Superior temporal gyrus (tissue), 1 donor: ENCODE results near the gene CADPS2.
A peak's percentile ranks its signal among the peaks of the same experiment; 100 is the strongest.

ENCODE experiments used
- DNase-seq: peaks from one replicate; pipeline ENCODE4 v3.0.0-alpha.2; 2016; ENCODE audit errors: extremely low spot score

CADPS2 gene

DNA sequence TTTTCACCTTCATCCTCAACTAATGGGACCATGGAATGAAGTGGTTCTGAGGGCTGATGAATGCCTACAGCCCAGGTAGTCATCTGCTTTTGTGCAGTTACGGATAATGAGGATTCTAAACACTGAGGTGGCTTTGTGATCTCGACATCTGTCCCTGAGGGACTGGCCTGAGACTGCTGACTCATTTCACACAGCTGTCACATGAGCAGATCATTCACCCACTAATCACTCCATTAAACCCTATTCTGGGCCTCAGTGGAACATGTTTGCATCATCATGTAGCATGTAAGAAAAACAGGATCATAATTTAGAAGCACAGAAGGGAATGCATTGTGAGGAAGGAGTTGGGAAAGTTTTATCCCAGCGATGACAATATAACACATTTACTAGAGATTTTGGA is 502.3 kb downstream of the CADPS2 start:
- DNase-seq: no peak

DNA sequence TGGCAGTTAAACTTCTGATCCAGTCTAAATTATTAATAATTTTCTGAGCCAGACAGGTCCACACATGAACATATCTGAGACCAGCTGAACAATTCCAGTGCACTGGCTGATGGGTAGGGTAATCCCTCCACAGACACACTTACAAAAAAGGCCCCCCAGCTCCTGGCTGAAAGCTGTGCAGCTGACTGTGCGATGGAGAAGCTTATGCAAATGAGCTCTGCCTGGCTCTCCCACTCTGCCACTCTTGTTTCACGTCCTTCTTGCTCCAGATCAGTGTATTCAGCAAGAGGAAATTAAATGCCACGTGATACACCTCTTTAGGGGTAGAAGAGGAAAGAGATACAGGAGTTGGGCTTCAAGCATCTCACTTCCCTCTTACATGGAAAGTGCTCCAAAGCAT is 505.3 kb downstream of the CADPS2 start:
- DNase-seq: no peak

DNA sequence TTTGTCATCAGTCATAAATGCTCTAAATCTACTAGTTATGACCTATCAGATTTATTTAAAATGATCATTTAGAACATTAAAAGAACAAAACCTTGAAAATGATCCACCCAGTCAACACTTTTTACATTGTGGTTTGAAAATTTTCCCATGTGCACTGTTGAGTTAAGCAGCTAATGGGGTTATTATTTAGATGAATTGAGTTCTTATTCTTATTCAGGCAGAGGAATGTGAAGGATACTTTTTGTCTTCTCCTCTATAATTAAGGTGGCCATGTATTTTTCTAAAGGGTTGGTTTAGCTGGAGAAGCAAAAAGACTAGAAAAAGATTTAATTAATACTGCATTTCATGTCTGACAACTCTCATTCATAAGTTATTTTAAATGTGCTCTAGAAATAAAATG is 506.8 kb downstream of the CADPS2 start:
- no peak for DNase-seq

DNA sequence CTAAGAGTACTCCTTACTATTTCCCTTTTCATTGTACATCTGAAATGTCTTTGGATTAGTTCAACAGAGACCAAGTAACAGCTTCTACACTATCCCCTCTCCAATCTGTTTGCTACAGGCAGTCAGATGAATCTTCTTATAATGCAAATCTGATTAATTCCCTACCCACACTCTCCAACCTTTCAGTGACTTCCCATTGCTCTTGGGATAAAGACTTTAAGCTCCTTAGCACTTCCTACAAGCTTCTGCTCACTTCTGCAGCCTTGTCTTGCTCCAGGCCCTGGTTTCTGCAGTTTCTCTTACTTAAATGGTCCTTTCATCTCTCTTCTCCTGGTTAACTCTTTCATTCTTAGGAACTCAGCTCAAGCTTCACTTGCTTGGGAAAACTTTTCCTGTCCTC is 516.5 kb downstream of the CADPS2 start:
- no peak for DNase-seq

DNA sequence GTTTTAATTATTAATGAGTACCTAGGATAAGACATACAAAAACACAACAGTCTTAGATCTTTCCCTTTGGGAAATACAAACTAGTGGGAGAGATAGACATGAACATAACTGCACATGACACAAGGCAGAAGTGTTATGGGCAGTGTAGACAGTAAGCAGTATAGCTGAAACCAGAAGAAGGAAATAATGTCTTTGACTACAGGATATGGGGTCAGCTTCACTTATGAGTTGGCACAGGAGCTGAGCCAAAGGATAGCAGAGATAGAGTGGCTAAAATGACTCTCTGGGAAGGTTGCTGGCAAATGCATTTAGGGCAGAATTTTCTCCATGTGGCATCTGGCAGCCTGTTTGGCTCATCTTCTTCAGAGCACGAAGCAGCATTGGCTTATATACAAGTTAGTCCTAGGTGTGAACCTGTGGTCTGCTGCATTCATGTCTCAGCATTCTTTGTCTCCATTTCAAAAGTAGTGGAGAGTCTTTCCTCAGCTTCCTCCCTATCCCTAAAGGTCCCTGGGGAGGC is 521.4 kb downstream of the CADPS2 start:
- DNase-seq: no peak

DNA sequence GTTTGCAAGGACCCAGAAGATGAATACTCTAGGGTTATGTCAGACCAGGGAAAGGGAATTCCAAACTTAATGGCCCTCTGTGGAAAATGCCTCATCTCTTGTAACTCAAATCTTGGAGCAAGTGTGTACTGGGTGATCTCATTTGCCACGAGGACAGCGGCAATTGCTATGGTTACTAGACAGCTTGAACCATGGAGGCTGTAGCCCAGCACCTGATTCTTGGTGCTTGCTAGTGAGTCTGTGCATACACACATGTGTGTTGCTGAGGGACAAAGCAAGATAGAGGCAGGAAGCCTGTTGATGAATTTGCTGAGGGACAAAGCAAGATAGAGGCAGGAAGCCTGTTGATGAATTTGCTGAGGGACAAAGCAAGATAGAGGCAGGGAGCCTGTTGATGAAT is 523.1 kb downstream of the CADPS2 start:
- DNase-seq: no peak

DNA sequence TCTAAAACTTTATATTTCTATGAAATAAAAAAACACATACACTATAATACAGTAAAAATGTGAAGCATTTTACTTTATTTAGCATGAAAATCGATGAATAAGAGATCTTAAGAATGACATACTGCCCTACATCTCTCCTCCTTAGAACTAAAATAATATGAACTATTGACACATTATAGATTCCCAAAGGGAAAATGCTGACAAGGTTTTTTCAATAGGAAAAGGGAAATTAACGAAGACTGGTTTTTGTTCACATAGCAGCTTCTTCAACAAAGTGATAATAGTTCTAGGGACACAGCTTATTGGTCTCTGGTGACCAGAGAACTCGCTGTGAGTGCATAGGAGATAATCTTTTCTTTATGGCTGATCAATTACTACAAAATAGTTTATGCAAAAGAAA is 523.8 kb downstream of the CADPS2 start:
- DNase-seq: no peak

DNA sequence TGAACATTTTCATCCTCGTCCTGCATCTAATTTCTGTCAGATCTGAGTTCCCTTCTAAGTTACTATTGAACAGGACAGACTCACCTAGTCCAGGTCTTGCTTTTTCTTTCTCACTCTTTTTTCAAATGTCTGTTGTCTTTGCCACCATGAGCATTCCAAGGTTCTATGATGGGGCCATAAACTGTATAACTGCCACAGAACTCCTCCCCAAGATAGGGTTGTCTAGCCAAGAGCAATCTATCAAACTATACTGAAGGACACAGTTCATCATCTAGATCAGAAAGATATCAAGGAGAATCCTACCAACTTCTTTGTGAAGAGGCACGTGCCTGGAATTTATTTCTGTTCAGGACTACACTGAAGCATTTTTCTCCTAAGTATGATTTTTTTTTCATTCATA is 531.6 kb downstream of the CADPS2 start:
- no peak for DNase-seq

DNA sequence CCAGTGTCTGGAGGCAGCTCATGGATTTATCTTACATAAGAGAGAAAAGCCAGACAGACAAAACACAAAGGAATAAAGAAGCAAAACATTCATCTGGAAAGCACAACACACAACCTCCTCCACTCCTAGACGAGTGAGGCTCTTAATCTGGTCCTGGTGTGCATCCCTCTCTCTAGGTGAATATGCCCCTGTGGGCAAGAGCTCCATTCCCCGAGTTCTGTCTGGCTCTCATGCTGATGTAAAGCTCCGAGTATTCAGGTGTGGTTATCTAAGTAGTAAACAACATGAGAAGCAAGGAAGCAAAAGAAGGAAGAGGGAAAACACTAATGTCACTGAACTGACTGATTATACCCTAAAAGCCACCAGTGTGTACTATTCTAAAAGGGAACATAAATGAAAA is 533.8 kb downstream of the CADPS2 start:
- peak; percentile 14 for DNase-seq

DNA sequence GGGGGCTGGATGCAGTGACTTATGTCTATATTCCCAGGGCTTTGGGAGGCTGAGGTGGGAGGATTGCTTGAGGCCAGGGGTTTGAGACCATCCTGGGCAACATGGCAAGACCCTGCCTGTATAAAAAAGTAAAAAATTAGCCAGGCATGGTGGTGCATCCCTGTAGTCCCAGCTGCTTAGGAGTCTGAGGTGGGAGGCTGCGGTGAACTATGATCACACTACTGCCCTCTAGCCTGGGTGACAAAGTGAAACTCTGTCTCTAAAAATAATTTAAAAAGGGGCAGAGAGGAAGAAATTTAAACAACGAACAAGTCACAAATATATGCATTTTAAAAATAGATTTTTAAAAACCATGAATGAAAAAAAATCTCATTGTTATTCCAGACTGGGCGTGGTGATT is 535.6 kb downstream of the CADPS2 start:
- no peak for DNase-seq

DNA sequence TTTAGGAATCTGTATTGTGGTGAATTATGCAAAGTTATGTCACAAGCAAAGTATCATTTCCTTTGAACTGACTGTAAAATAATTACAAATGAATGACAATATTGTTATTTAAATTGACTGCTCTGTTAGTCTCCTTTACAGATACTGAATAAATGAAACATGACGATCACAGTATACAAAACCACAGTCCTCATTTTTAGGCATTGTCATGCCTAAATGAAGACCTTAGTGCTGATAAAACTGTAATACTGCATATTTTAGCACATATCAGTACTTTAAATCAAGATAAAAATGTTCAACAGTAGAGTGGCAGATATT is 542.0 kb downstream of the CADPS2 start:
- no peak for DNase-seq

DNA sequence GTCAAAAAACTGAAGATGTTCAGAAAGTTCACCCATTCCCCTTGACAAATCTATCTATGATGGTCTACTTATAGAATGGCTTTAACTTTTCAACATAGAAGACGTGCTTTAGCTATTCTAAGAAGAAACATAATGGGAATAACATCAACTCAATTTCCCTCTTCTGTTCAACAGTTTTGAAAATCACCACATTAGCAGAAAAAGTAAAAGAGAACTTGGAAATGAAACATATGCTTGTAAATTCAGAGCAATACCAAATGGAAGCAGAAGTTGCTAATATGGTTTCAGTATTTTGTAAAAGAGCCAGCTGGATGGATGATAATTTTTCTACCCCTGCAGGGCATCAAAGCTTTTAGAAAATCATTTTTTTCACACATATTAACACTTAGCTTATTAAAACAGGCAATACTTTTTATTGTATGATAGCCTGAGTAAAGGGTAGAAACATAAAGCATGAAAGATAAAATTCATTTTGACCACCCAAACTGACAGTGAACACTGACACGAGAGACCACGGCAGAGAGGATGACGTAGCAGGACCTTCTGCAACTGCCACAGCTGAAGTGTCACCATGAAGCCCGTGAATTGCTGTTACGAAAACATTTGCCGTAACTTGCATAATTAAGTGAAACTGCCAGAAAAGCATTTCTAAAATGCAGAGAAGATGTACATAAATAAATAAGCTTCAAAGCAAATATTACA is 542.5 kb downstream of the CADPS2 start:
- DNase-seq: no peak

DNA sequence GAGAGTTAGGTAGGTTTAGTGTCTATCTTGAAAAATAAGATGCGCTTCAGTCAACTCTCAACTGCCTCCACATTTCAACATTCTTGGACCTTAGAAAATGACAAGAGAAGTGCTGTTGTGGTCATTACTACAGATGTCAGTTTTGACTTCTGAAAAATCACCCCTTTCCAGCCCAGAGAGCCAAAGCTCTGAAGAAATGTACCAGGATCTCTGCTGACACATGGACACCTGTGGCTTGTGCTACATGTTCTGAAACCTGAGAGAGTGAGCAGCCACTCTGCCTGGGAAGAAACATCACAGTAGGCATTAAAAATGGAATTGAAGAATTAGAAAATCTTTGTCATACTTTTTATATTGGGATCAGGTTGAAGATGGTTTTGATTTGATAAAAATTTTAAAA is 545.8 kb downstream of the CADPS2 start:
- no peak for DNase-seq

DNA sequence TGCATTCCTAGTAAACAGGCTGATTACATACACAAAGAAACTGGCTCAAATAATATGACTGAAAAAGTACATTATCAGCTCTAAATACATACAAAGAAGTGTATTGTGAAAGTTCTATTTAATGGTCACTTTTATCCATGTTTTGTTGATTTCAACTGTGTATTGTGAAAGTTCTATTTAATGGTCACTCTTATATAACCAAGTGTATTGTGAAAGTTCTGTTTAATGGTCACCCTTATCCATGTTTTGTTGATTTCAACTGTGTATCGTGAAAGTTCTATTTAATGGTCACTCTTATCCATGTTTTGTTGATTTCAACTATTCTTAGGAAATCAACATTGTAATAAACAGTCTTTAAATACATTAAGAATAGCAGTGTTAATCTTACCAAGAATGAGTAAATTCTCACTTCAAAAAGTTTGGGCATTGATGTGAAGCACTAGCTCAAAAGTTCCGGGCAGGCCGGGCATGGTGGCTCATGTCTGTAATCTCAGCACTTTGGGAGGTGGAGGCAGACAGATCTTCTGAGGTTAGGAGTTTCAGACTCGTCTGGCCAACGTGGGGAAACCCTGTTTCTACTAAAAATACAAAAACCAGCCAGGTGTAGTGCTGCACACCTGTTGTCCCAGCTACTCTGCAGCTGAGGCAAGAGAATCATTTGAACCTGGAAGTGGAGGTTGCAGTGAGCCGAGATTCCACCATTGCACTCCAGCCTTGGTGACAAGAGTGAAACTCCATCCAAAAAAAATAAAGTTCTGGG is 546.9 kb downstream of the CADPS2 start:
- no peak for DNase-seq

DNA sequence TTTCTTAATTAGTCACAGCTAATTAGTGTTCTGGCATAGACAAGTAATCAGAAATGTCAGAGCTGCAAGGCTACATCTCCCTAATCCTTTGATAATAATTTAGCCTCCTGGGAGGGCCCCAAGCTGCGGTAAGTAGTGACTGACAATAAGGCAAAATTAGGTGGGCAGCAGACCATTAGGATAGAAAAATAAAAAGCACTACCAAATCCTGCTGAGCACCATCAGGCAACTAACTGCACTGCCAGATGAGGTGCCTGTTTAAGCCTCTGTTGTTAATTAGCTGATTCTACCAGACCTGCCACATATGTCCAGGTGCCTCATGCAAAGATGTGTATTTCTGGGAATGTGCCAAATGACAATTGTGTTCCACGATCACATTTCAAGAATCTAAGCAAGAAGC is 549.2 kb downstream of the CADPS2 start:
- no peak for DNase-seq

DNA sequence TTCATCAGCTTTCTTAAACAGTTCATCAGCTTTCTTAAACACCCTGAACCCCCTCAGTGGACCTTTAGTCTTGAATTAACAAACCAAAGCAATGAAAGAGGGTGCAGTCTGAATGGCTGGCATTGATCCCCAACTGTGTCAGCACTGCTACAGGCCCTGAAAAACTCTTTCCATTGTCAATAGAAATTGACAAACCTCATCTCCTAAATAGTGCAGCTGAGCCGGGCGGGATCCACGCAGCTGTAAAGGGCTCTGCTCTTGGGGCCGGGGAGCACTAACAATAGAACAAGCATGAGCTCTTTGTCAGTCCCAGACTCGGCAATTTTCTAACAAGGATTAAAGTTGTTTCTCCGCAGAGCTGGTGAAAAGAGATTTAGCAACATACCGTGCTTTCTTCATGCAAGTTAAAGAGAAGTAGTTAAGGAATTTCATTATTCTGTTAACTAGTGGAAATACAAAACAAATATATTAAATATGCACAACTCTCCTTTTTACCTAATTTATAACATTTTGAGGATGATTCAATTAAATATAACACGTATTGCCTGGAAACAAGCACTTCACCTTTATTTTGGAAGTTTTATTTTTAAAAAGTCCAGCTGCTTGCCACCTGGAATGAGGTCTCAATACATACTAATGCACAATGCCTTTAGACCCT is 557.0 kb downstream of the CADPS2 start:
- DNase-seq: peak; percentile 22

DNA sequence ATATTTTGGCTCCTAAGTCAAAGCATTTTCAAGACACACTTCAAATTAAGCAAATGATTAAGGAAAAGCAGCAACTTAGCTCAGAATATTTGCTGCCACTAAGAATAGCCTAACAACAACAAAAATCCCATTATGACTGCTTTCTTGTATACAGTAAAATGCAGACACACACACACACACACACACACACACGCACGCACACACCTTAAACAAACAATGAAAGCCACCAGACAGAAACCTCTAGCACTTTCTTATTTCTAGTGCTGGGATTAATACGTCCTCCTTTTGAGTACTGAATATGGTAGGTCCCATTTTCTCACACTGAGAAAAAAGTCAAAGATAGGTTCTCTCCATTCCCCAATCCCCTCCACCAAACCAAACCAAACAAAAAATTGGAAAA is 558.3 kb downstream of the CADPS2 start:
- no peak for DNase-seq

DNA sequence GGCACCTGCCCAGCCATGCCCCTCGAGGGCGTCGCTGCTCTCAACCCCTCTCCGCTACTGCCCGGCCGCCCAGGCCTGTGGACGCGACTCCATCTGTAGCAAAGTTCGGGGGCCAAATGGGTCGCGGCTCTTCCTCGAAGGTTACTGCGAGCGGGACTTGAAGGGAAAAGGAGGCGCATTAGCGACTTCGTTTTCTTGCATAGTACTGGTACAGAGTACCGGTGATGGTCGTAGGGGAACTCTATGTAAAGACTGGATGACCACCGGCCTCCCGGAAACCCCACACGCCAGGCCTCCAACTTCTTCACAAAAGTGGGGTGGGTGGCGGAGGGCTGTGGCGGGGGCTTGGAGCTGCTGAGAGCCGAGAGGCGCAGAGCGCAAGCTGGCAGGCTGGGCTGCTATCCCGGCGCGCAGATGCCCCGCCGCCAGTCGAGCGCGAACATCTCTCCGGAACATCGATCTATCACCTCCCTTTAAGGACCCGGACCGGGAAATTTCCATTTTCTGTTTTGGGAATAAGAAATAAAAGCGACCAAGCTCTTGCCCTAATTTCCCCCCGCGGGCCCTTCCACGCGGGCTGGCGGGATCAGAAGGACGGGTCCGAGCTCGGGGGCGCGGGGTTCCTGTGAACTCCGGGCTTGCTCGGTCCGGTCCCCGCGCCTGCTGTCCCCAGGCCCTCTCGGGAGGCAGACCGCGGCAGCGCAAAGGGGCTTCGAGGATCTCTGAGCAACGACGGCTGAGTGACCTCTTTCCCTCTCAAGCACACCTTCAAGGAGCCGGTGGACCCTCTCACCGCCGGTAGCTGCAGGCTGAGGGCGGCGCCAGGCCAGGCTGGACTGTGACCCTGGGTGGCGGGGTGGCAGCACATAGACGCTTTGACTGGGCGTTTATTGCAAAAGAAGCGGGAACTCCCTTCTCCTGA is 569.5 kb downstream of the CADPS2 start:
- DNase-seq: no peak

DNA sequence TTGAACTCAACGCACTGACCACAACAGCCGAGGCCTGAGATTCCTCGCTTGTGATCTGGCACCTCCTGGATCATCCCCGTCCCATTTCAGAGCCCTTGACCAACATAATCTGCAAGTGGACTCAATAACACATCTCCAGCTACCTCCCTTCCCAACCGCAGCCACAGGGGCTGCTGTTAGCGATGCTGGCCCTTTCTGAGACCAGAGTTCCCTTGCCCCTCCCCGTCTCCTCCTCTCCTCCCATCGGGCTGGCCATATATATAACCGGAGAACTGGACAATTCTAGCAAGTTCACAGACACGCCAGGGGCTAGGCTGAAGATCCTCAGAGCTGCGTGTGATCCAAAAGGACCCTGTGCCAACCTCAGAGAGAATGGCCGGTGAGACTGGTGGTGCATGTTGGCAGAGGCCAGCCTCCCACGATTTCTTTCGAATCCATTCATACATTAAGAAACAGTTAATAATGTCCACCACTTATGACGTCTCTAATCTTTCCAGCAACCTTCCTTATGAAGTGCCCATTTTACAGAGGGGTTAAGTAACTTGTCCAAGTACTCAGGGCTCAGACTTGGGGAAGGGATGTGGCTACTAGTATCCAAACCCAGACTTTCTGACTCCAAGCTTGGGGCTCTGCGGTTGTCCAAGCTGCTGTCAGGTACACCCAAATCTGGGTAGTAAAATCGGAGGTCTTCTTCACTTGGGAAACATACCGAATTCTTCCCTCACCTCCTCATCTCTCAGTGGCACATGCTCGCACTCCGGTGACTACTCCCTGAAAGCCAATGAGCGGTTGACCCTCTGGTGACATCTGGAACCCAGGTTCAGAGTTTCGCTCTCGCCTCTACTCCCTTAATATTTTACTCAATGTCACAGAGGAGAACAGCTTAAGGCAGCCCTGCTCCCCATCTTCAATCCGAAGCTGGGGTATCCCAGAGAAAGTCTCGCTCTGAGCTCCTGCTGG is 570.5 kb downstream of the CADPS2 start:
- DNase-seq: no peak

DNA sequence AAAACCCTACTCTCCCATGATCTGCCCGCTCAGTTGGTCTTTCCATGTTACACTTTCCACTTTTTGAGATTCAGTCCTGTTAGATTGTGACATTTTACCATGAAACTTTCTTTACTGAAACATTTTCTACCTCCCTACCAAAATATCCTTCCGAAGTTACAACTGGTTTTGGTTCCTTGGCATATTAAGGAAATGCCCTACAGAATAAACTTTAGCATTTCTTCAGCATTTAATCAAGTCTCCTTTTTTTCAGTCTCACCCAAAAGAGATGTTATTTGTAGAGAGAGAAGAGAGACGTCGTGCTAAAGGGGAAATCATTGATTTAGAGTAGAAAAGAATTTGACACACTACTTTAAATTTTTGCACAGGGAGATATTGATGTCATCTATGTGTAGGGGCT is 572.0 kb downstream of the CADPS2 start:
- DNase-seq: no peak

DNA sequence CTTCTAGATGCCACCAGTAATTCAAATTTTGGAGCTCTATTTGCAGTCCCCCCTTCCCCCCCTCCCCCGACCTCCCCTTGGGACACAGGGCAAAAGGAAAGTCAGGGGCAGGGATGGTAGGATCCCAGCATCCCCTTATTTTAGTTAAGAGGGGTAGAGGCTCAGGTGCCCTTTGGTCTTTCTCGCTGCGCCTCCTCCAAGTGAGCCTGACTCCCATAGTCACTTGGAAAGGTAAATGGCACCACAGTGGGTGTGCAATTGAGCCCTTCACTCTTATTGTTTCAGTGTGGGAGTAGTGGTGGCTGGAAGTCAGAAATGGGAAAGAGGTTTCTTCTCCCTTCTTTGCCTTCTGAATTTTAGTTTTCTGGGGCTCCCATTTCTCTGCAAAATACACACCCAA is 573.5 kb downstream of the CADPS2 start:
- DNase-seq: no peak
